ENCODE data around the gene MVB12B. TPM values are rescaled to one million over a fixed set of nuclear protein-coding genes. Genes with fewer than 3 reads are reported as not detected.

MVB12B gene
- total and polyA plus RNA-seq, 10 donors, result 2.8 to 52.4 (median 34.8) TPM

DNA sequence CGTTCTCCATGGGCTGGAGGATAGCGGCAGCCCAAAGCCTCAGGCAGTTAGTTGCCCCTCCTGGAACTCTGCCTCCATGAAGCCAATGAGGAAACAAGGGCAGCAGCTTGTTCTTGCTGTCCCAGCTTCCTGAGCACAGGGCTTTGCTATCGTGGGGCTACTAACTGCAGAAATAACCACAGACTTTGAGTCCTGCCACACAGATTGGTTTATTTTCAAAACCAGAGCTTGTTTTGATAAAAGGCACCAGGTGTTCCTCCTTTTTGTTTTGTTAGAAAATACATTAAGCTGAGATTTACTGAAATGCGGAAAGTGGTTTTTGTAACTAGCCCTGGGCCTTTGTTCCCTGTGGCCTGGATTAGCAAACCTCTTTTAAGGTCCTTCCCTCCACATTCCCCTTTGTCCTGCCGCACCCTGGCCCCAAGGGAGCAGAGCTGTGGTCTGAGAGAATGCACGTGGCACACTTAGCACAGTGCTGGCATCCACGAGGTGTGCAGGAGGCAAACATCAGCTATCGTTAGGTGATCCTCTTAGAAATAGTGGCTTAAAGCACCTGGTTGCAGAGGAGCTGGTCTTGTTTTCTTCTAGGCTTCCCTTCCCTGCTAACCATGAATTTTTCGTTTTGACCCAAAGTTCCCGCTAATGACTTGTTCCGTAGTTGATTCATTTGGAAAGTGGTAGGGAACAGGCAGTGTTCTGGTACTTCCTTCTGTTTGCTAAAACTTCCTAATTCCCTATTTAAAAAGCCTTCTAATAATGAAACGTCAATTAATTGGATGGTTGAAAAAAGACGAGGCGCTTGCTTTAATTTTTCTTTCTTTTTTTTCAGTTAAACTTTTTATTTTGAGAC, 21.5 kb downstream of the MVB12B start:
- WGBS, 5 donors, result 42 to 59% (median 53%) methylated on average over 14 of the region's 14 CpGs
- peak overlapping the region in 1 of 8 donors; percentile 19 for H3K4me3 ChIP-seq
- intact Hi-C loops (cut with DNase I; ENCODE audit: low total_unique reads), result no loop called here
- peaks cover 4 to 52% (median 28%) of the 10 kb centered on the region in 6 donors for H3K4me1 ChIP-seq
- peak overlapping the region in 5 of 8 donors; percentile 29 to 64 (median 53) for H3K27ac ChIP-seq
- TF ChIP-seq, protein P1, sequence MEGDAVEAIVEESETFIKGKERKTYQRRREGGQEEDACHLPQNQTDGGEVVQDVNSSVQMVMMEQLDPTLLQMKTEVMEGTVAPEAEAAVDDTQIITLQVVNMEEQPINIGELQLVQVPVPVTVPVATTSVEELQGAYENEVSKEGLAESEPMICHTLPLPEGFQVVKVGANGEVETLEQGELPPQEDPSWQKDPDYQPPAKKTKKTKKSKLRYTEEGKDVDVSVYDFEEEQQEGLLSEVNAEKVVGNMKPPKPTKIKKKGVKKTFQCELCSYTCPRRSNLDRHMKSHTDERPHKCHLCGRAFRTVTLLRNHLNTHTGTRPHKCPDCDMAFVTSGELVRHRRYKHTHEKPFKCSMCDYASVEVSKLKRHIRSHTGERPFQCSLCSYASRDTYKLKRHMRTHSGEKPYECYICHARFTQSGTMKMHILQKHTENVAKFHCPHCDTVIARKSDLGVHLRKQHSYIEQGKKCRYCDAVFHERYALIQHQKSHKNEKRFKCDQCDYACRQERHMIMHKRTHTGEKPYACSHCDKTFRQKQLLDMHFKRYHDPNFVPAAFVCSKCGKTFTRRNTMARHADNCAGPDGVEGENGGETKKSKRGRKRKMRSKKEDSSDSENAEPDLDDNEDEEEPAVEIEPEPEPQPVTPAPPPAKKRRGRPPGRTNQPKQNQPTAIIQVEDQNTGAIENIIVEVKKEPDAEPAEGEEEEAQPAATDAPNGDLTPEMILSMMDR (IDR thresholded peaks at IDR 0.05 in 8 of 11, conservative IDR thresholded peaks at IDR 0.05 in 3 of 11), result no peak
- TF ChIP-seq POLR2A (IDR thresholded peaks at IDR 0.05), result no peak
- TF ChIP-seq POLR2AphosphoS5 (IDR thresholded peaks at IDR 0.05), result no peak
- no peak for DNase-seq
- H3K36me3 ChIP-seq, result peaks cover 0 to 36% (median 6%) of the 10 kb centered on the region in 6 donors
- no peaks in the 10 kb centered on the region for H3K27me3 ChIP-seq (replicated peaks in 1 of 7)
- peaks cover 3 to 19% (median 13%) of the 10 kb centered on the region in 8 donors for H3K9me3 ChIP-seq

DNA sequence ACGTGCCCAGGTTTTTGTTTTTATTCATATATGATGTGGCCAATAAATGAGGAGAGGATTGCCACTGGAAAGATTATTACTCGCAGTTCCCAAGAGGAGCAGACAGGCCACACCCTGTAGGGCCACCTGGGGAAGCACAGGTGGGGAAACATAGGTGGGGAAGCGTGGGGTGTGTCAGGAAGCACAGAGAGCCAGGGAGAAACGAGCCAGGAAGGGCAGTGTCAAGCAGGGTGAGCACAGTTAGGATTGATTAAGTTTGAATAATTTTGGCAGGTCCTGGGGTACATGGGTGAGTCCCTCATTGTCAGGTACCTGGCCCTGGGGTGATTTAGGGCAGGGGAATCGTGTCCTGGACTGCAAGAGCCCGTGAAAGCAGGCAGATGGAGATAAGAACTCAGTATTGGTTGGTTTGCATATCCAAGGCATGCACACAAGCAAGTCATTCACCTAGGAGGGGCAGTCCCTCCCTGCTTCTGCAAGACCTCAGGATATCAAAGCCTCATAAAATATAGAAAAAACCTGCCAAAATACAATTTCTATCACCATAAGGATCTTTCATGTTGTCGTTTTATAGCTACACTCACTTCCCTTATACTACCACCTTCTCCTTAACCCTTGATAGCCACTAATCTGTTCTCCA, 22.4 kb downstream of the MVB12B start:
- Histone ChIP-seq H3K27ac (peak overlapping the region in 4 of 8 donors; percentile 27 to 64 (median 62)), H3K36me3 (peaks cover 0 to 27% (median 5%) of the 10 kb centered on the region in 6 donors), H3K9me3 (peaks cover 3 to 19% (median 13%) of the 10 kb centered on the region in 8 donors), H3K4me1 (peaks cover 4 to 54% (median 28%) of the 10 kb centered on the region in 6 donors), H3K27me3 (replicated peaks in 1 of 7) (no peaks in the 10 kb centered on the region), H3K4me3 (no peak overlapping the region)
- WGBS, 5 donors, result 49 to 62% (median 51%) methylated on average over 7 of the region's 7 CpGs
- no peak for DNase-seq
- intact Hi-C loops (cut with DNase I; ENCODE audit: low total_unique reads), result no loop called here
- no peak for TF ChIP-seq POLR2AphosphoS5 (IDR thresholded peaks at IDR 0.05)

DNA sequence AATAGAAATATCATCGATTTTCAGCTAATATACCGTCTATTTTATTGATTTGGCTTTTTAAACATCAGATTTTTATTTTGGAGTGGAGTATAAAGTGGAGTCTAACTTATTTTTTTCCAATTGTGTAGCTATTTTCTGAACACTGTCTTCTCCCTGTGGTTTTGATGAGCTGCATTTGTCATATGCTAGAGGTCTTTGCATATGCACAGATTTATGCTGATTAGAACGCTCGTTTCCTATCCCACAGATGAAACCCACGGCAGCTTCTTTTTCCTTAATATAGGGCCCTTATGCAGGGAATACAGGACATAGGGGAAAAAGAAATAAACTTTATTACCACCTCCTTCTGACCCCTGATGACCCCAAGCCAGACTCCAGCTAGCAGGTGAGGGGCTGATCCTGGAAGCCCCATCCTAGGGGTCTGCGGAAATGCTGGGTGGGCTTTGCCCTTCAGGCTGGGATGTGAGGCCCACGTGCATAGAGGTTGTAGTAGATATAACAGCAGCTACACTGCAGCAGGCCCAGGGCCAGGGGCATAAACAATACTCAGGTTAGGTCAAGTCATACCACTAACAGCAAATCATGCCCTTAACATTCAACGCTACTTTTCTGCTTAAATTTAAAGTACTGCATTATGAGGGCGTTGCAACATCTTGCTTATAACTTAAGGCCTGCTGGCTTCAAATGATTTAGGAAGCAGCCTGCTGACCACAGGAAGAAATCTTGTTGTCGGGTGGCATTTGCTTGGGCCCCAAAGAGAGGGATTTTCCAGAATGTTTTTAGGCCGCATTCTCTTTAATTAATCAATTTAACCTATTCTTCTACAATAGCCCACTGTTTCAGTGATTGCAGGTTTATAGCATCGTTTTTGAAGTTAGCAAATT, 28.5 kb downstream of the MVB12B start:
- H3K4me3 ChIP-seq, result no peak overlapping the region
- H3K36me3 ChIP-seq, result peaks cover 0 to 4% (median 0%) of the 10 kb centered on the region in 6 donors
- DNase-seq, result no peak
- TF ChIP-seq POLR2AphosphoS5 (IDR thresholded peaks at IDR 0.05) (no peak), POLR2A (IDR thresholded peaks at IDR 0.05) (no peak)
- TF ChIP-seq, protein P1 (IDR thresholded peaks at IDR 0.05 in 8 of 11, conservative IDR thresholded peaks at IDR 0.05 in 3 of 11), result no peak
- peaks cover 3 to 25% (median 21%) of the 10 kb centered on the region in 8 donors for H3K9me3 ChIP-seq
- WGBS, 5 donors, result 76 to 86% (median 81%) methylated on average over 12 of the region's 12 CpGs
- intact Hi-C loops (cut with DNase I; ENCODE audit: low total_unique reads), result no loop called here
- H3K4me1 ChIP-seq, result peaks cover 0 to 38% (median 7%) of the 10 kb centered on the region in 6 donors
- H3K27me3 ChIP-seq (replicated peaks in 1 of 7), result no peaks in the 10 kb centered on the region
- peak overlapping the region in 6 of 8 donors; percentile 22 to 51 (median 32) for H3K27ac ChIP-seq

DNA sequence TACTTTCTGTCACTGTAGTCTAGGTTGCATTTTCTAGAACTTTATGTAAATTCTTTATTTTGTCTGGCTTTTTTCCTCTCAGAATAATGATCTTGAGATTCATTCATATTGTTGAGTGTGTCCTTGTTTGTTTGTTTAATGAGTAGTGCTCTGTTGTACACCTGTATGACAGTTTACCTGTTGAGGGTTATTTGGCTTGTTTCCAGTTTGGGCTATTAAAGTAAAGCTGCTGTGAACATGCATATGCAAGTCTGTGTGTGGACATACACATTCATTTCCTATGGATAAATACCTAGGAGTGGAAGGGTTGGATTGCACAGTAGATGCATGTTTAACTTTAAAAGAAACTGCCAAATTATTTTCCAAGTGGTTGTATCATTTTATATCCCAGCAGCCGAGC, 30.4 kb downstream of the MVB12B start:
- intact Hi-C loops (cut with DNase I; ENCODE audit: low total_unique reads), result no loop called here
- WGBS, 5 donors, result 79 to 100% (median 93%) methylated on average over 1 of the region's 1 CpG
- peaks cover 0 to 6% (median 0%) of the 10 kb centered on the region in 6 donors for H3K36me3 ChIP-seq

More for the DNA sequence above, 30.4 kb downstream of the MVB12B start:
- no peaks in the 10 kb centered on the region for H3K27me3 ChIP-seq (replicated peaks in 1 of 7)
- no peak for TF ChIP-seq POLR2AphosphoS5 (IDR thresholded peaks at IDR 0.05)
- TF ChIP-seq, protein P1 (IDR thresholded peaks at IDR 0.05 in 8 of 11, conservative IDR thresholded peaks at IDR 0.05 in 3 of 11), result no peak
- TF ChIP-seq POLR2A (IDR thresholded peaks at IDR 0.05), result no peak
- no peak for DNase-seq
- peaks cover 0 to 38% (median 7%) of the 10 kb centered on the region in 6 donors for H3K4me1 ChIP-seq
- H3K4me3 ChIP-seq, result no peak overlapping the region
- peaks cover 3 to 29% (median 27%) of the 10 kb centered on the region in 8 donors for H3K9me3 ChIP-seq
- H3K27ac ChIP-seq, result no peak overlapping the region
